T follicular helper cell (primary cell): ENCODE measurements around the gene PPP4R2.
A peak's percentile ranks its signal among the peaks of the same experiment; 100 is the strongest.

Source experiments
- DNase-seq: peaks from one replicate; pipeline ENCODE4 v3.0.0-alpha.2; 2020; ENCODE audit warnings: low read depth
- total RNA-seq, 2 experiments: gene quantifications; one replicate each; lab custom pipeline; 2026; lab: John Stamatoyannopoulos, UW

The PPP4R2 gene
- total RNA-seq: 121 to 218 reads per million in 2 experiments

- peak; percentile 88 for DNase-seq
Observed at GRCh38 chr3:72996473-72997333, at the start of gene PPP4R2. Gene PPP4R2, plus strand, starts transcription at chr3:72996811. Its CDS starts 227 bp downstream, at chr3:72997038.

- no peak for DNase-seq
Observed at GRCh38 chr3:72947715-72948490, 48.7 kb upstream of the PPP4R2 start.

GRCh38 chr3:72949016-72949415, 47.6 kb upstream of the PPP4R2 start:
- DNase-seq: no peak

GRCh38 chr3:72950372-72950771, 46.2 kb upstream of the PPP4R2 start:
- DNase-seq: no peak

- no peak for DNase-seq
Observed at GRCh38 chr3:72950801-72951200, 45.8 kb upstream of the PPP4R2 start.

GRCh38 chr3:72951259-72951722, 45.3 kb upstream of the PPP4R2 start:
- no peak for DNase-seq

- DNase-seq: no peak
Observed at GRCh38 chr3:72953325-72953956, 43.2 kb upstream of the PPP4R2 start.

GRCh38 chr3:72957297-72957696, 39.3 kb upstream of the PPP4R2 start:
- no peak for DNase-seq

- no peak for DNase-seq
Observed at GRCh38 chr3:72959336-72959735, 37.3 kb upstream of the PPP4R2 start.

GRCh38 chr3:72960812-72961518, 35.6 kb upstream of the PPP4R2 start:
- no peak for DNase-seq

- DNase-seq: no peak
Observed at GRCh38 chr3:72961752-72962151, 34.9 kb upstream of the PPP4R2 start.

- no peak for DNase-seq
Observed at GRCh38 chr3:72962317-72962716, 34.3 kb upstream of the PPP4R2 start.

- no peak for DNase-seq
Observed at GRCh38 chr3:72964633-72965032, 32.0 kb upstream of the PPP4R2 start.

GRCh38 chr3:72968266-72968664, 28.3 kb upstream of the PPP4R2 start:
- DNase-seq: no peak

- DNase-seq: no peak
Observed at GRCh38 chr3:72969766-72970165, 26.8 kb upstream of the PPP4R2 start.

GRCh38 chr3:72970942-72971341, 25.7 kb upstream of the PPP4R2 start:
- no peak for DNase-seq

- DNase-seq: no peak
Observed at GRCh38 chr3:72972706-72973030, 23.9 kb upstream of the PPP4R2 start.

- no peak for DNase-seq
Observed at GRCh38 chr3:72973031-72973723, 23.4 kb upstream of the PPP4R2 start.

- no peak for DNase-seq
Observed at GRCh38 chr3:72973786-72974185, 22.8 kb upstream of the PPP4R2 start.

- DNase-seq: no peak
Observed at GRCh38 chr3:72974956-72975355, 21.7 kb upstream of the PPP4R2 start.

GRCh38 chr3:72976281-72976741, 20.3 kb upstream of the PPP4R2 start:
- no peak for DNase-seq
